SW480 (cell line): ENCODE measurements around the gene MYO7B.

Experiments used
- DNase-seq: peaks from one replicate; pipeline ENCODE4 v3.0.0-alpha.2; 2016; ENCODE audit warnings: low spot score

The MYO7B gene

GRCh38 chr2:127574656-127575055 lies 39.2 kb downstream of the MYO7B start:
- no peak for DNase-seq

GRCh38 chr2:127575185-127575765 lies 39.8 kb downstream of the MYO7B start:
- DNase-seq, result no peak

- no peak for DNase-seq
Observed at GRCh38 chr2:127575941-127576432, 40.5 kb downstream of the MYO7B start.

GRCh38 chr2:127576433-127577207 lies 41.1 kb downstream of the MYO7B start:
- no peak for DNase-seq

GRCh38 chr2:127577208-127577475 lies 41.7 kb downstream of the MYO7B start:
- no peak for DNase-seq

- DNase-seq, result no peak
Observed at GRCh38 chr2:127577503-127577902, 42.0 kb downstream of the MYO7B start.

GRCh38 chr2:127577973-127578372 lies 42.5 kb downstream of the MYO7B start:
- DNase-seq, result no peak

GRCh38 chr2:127578411-127578810 lies 42.9 kb downstream of the MYO7B start:
- DNase-seq, result no peak

- DNase-seq, result no peak
Observed at GRCh38 chr2:127579231-127579630, 43.7 kb downstream of the MYO7B start.

GRCh38 chr2:127580167-127581049 lies 44.9 kb downstream of the MYO7B start:
- DNase-seq, result no peak

- DNase-seq, result no peak
Observed at GRCh38 chr2:127581050-127581345, 45.5 kb downstream of the MYO7B start.

- DNase-seq, result no peak
Observed at GRCh38 chr2:127581516-127582490, 46.3 kb downstream of the MYO7B start.

GRCh38 chr2:127582863-127583861 lies 47.7 kb downstream of the MYO7B start:
- DNase-seq, result no peak

GRCh38 chr2:127584047-127584446 lies 48.6 kb downstream of the MYO7B start:
- DNase-seq, result no peak

GRCh38 chr2:127584516-127585033 lies 49.1 kb downstream of the MYO7B start:
- DNase-seq, result no peak

- DNase-seq, result no peak
Observed at GRCh38 chr2:127585270-127585807, 49.9 kb downstream of the MYO7B start.

GRCh38 chr2:127586136-127586535 lies 50.7 kb downstream of the MYO7B start:
- DNase-seq, result no peak

GRCh38 chr2:127586746-127587295 lies 51.3 kb downstream of the MYO7B start:
- DNase-seq, result no peak

GRCh38 chr2:127588241-127588640 lies 52.8 kb downstream of the MYO7B start:
- no peak for DNase-seq

- DNase-seq, result no peak
Observed at GRCh38 chr2:127589358-127589757, 53.9 kb downstream of the MYO7B start.
